Mesendoderm (in vitro differentiated cells): ENCODE results near the gene CFAP100.

ENCODE experiments used
- DNase-seq: peaks from one replicate; pipeline ENCODE4 v3.0.0; 2013
- H2AK5ac ChIP-seq: 2 replicates; pipeline ENCODE4 v1.6.1; 2013; ENCODE audit warnings: low read length, inconsistent platforms
- H2BK120ac ChIP-seq: 2 replicates; pipeline ENCODE4 v1.6.1; 2013; ENCODE audit warnings: low read depth, mild to moderate bottlenecking, low read length, moderate library complexity, mixed read lengths
- H2BK15ac ChIP-seq: replicated peaks from 2 replicates; pipeline ENCODE4 v1.6.1; 2013; ENCODE audit warnings: low read depth, mild to moderate bottlenecking, moderate library complexity
- H2BK5ac ChIP-seq: 2 replicates; pipeline ENCODE4 v1.6.1; 2013; ENCODE audit warnings: low read length, inconsistent platforms
- H3K18ac ChIP-seq: 2 replicates; pipeline ENCODE4 v1.6.1; 2013; ENCODE audit warnings: mild to moderate bottlenecking, low read length, mixed read lengths
- H3K23ac ChIP-seq: one replicate; pipeline ENCODE4 v1.6.1; 2013; ENCODE audit warnings: low read length
- H3K27ac ChIP-seq: 2 replicates; pipeline ENCODE4 v1.5.1; 2013; ENCODE audit warnings: low read depth, mild to moderate bottlenecking, inconsistent platforms, low read length, moderate library complexity
- H3K27me3 ChIP-seq: 2 replicates; pipeline ENCODE4 v1.6.1; 2013; ENCODE audit warnings: low read length, control low read depth, mild to moderate bottlenecking, inconsistent platforms; ENCODE audit not compliant: insufficient read depth, poor library complexity
- H3K36me3 ChIP-seq: 2 replicates; pipeline ENCODE4 v1.6.1; 2013; ENCODE audit warnings: low read length, inconsistent platforms; ENCODE audit not compliant: control insufficient read depth, insufficient read depth
- H3K4ac ChIP-seq: one replicate; pipeline ENCODE4 v1.6.1; 2013; ENCODE audit warnings: low read depth, mild to moderate bottlenecking, low read length, moderate library complexity
- H3K4me1 ChIP-seq: 2 replicates; pipeline ENCODE4 v1.6.1; 2013; ENCODE audit warnings: low read depth, low read length, inconsistent platforms; ENCODE audit not compliant: control insufficient read depth
- H3K4me2 ChIP-seq: 2 replicates; pipeline ENCODE4 v1.6.1; 2013; ENCODE audit warnings: low read length
- H3K4me3 ChIP-seq: 2 replicates; pipeline ENCODE4 v1.5.1; 2013; ENCODE audit warnings: mild to moderate bottlenecking, low read length
- H3K56ac ChIP-seq: one replicate; pipeline ENCODE4 v1.6.1; 2013; ENCODE audit warnings: low read length
- H3K79me1 ChIP-seq: 2 replicates; pipeline ENCODE4 v1.6.1; 2013; ENCODE audit warnings: low read length, inconsistent platforms
- H3K79me2 ChIP-seq: 2 replicates; pipeline ENCODE4 v1.6.1; 2013; ENCODE audit warnings: mild to moderate bottlenecking, low read length; ENCODE audit not compliant: control insufficient read depth, insufficient read depth
- H3K9ac ChIP-seq: 2 replicates; pipeline ENCODE4 v1.6.1; 2013; ENCODE audit warnings: low read length, inconsistent platforms
- H4K5ac ChIP-seq: one replicate; pipeline ENCODE4 v1.6.1; 2013; ENCODE audit warnings: low read length
- H4K8ac ChIP-seq: one replicate; pipeline ENCODE4 v1.6.1; 2013; ENCODE audit warnings: low read depth, mild to moderate bottlenecking, control low read depth, low read length, moderate library complexity
- WGBS: extraction: QIAGEN DNeasy Blood & Tissue Kit; methylation state at CpG from one replicate; pipeline ENCODE4 v1.1.7; 2013; ENCODE audit warnings: low lambda C conversion rate, missing lambda C conversion rate; ENCODE audit not compliant: insufficient coverage; ENCODE audit errors: extremely low coverage; 5-methylcytosine and 5-hydroxymethylcytosine counted together

CFAP100 gene

GRCh38 chr3:126371096-126371705, 23.5 kb upstream of the CFAP100 start:
- WGBS = no CpG with 5 or more reads among the region's 22 CpGs

GRCh38 chr3:126372413-126373145, 22.1 kb upstream of the CFAP100 start:
- Histone ChIP-seq H2BK120ac (no peak overlapping the region), H3K18ac (no peak overlapping the region), H3K9ac (no peak overlapping the region), H4K5ac (no peak overlapping the region), H3K4me3 (no peak overlapping the region), H2AK5ac (no peak overlapping the region), H3K56ac (no peak overlapping the region), H3K4ac (no peak overlapping the region), H3K27ac (no peak overlapping the region), H3K4me2 (no peak overlapping the region), H3K36me3 (no peaks in the 10 kb centered on the region), H3K79me1 (no peaks in the 10 kb centered on the region), H4K8ac (no peak overlapping the region), H3K27me3 (no peaks in the 10 kb centered on the region), H2BK5ac (no peak overlapping the region), H3K79me2 (no peaks in the 10 kb centered on the region), H2BK15ac (no peak overlapping the region), H3K23ac (no peak overlapping the region), H3K4me1 (no peaks in the 10 kb centered on the region)
- no peak for DNase-seq
- no CpG with 5 or more reads among the region's 12 CpGs for WGBS

More at GRCh38 chr3:126371096-126371705, 23.5 kb upstream of the CFAP100 start:
- no peak overlapping the region for H3K4me2 ChIP-seq
- H2BK5ac ChIP-seq = no peak overlapping the region
- no peak overlapping the region for H3K23ac ChIP-seq
- H3K56ac ChIP-seq = no peak overlapping the region
- no peak overlapping the region for H3K4me3 ChIP-seq
- H4K8ac ChIP-seq = no peak overlapping the region
- H2AK5ac ChIP-seq = no peak overlapping the region
- no peak for DNase-seq
- H4K5ac ChIP-seq = no peak overlapping the region
- no peak overlapping the region for H3K4ac ChIP-seq
- H3K27ac ChIP-seq = no peak overlapping the region
- H3K18ac ChIP-seq = no peak overlapping the region
- no peaks in the 10 kb centered on the region for H3K79me1 ChIP-seq
- H3K79me2 ChIP-seq = no peaks in the 10 kb centered on the region
- no peak overlapping the region for H3K9ac ChIP-seq
- H2BK120ac ChIP-seq = no peak overlapping the region
- H3K4me1 ChIP-seq = no peaks in the 10 kb centered on the region
- no peaks in the 10 kb centered on the region for H3K36me3 ChIP-seq
- H3K27me3 ChIP-seq = no peaks in the 10 kb centered on the region
- no peak overlapping the region for H2BK15ac ChIP-seq

- Histone ChIP-seq H2BK120ac (no peak overlapping the region), H3K9ac (no peak overlapping the region), H3K56ac (no peak overlapping the region), H3K4me1 (no peaks in the 10 kb centered on the region), H4K8ac (no peak overlapping the region), H2BK5ac (no peak overlapping the region), H3K18ac (no peak overlapping the region), H3K4me3 (no peak overlapping the region), H2BK15ac (no peak overlapping the region), H2AK5ac (no peak overlapping the region), H4K5ac (no peak overlapping the region), H3K79me1 (no peaks in the 10 kb centered on the region), H3K4ac (no peak overlapping the region), H3K27me3 (no peaks in the 10 kb centered on the region), H3K79me2 (no peaks in the 10 kb centered on the region), H3K4me2 (no peak overlapping the region), H3K36me3 (no peaks in the 10 kb centered on the region), H3K23ac (no peak overlapping the region), H3K27ac (no peak overlapping the region)
- DNase-seq = no peak
- WGBS = no CpG with 5 or more reads among the region's 4 CpGs
These were observed 21.5 kb upstream of the CFAP100 start for GRCh38 chr3:126373146-126373613.

GRCh38 chr3:126373682-126374601, 20.8 kb upstream of the CFAP100 start:
- H4K8ac ChIP-seq = no peak overlapping the region
- H3K4me1 ChIP-seq = no peaks in the 10 kb centered on the region
- no peak overlapping the region for H3K4me2 ChIP-seq
- no CpG with 5 or more reads among the region's 21 CpGs for WGBS
- H3K56ac ChIP-seq = no peak overlapping the region
- H3K79me2 ChIP-seq = no peaks in the 10 kb centered on the region
- no peak overlapping the region for H2BK120ac ChIP-seq
- H4K5ac ChIP-seq = no peak overlapping the region
- H3K79me1 ChIP-seq = no peaks in the 10 kb centered on the region
- H2BK5ac ChIP-seq = no peak overlapping the region
- H3K36me3 ChIP-seq = no peaks in the 10 kb centered on the region
- no peak overlapping the region for H3K4me3 ChIP-seq
- no peak for DNase-seq
- H3K18ac ChIP-seq = no peak overlapping the region
- no peaks in the 10 kb centered on the region for H3K27me3 ChIP-seq
- H2AK5ac ChIP-seq = no peak overlapping the region
- H3K27ac ChIP-seq = no peak overlapping the region
- no peak overlapping the region for H2BK15ac ChIP-seq
- H3K23ac ChIP-seq = no peak overlapping the region
- no peak overlapping the region for H3K9ac ChIP-seq
- H3K4ac ChIP-seq = no peak overlapping the region

GRCh38 chr3:126375835-126376331, 18.8 kb upstream of the CFAP100 start:
- Histone ChIP-seq H3K4me2 (no peak overlapping the region), H3K9ac (no peak overlapping the region), H3K23ac (no peak overlapping the region), H3K4me1 (no peaks in the 10 kb centered on the region), H2BK5ac (no peak overlapping the region), H4K5ac (no peak overlapping the region), H3K79me1 (no peaks in the 10 kb centered on the region), H3K27ac (no peak overlapping the region), H4K8ac (no peak overlapping the region), H3K4ac (no peak overlapping the region), H3K56ac (no peak overlapping the region), H3K27me3 (no peaks in the 10 kb centered on the region), H3K18ac (no peak overlapping the region), H2AK5ac (no peak overlapping the region), H2BK120ac (no peak overlapping the region), H3K36me3 (no peaks in the 10 kb centered on the region), H3K4me3 (no peak overlapping the region), H2BK15ac (no peak overlapping the region), H3K79me2 (no peaks in the 10 kb centered on the region)
- DNase-seq = no peak
- no CpG with 5 or more reads among the region's 13 CpGs for WGBS
